ENCODE results near the gene RRP1B. TPM values are rescaled to one million over a fixed set of nuclear protein-coding genes. Genes with fewer than 3 reads are reported as not detected.

Gene RRP1B
- total and polyA plus RNA-seq, 9 of the 15 experiments (the other 6 are each of a cell fraction or from before 2014, with no cell fraction given), result 6.8 to 66.6 (median 41.9) TPM

- TF ChIP-seq CHD7 (IDR thresholded peaks at IDR 0.05; ENCODE audit: low read depth, low read length), result no peak
- no peak for TF ChIP-seq ZBTB43 (CRISPR knock-in tag; IDR thresholded peaks at IDR 0.05)
- TF ChIP-seq ID3 (CRISPR knock-in tag; IDR thresholded peaks at IDR 0.05), result no peak
- no peak for TF ChIP-seq ID3 (tag; IDR thresholded peaks at IDR 0.05)
- no peak for TF ChIP-seq HES1 (IDR thresholded peaks at IDR 0.05; ENCODE audit: low read depth)
- no peak for TF ChIP-seq FOXJ2 (tag; IDR thresholded peaks at IDR 0.05)
- TF ChIP-seq EGR1 (conservative IDR thresholded peaks at IDR 0.05), result no peak
- TF ChIP-seq ZNF239 (CRISPR knock-in tag; IDR thresholded peaks at IDR 0.05), result no peak
- TF ChIP-seq MTA2 (IDR thresholded peaks at IDR 0.05; ENCODE audit: low read depth), result no peak
- no peak for TF ChIP-seq PRMT5 (CRISPR knock-in tag; IDR thresholded peaks at IDR 0.05)
- TF ChIP-seq ZNF263 (CRISPR knock-in tag; IDR thresholded peaks at IDR 0.05; ENCODE audit: borderline replicate concordance), result peak; percentile 27; the same call in 1 of the 2 replicates
- no peak for TF ChIP-seq PHF8 (IDR thresholded peaks at IDR 0.05; ENCODE audit: borderline replicate concordance, low read length)
- TF ChIP-seq PHF21A (IDR thresholded peaks at IDR 0.05; ENCODE audit: borderline replicate concordance, low read depth), result no peak
Measured at GRCh38 chr21:43646550-43647260, 12.7 kb upstream of the RRP1B start (continued).

Data from K562 (cell line).